Superior temporal gyrus (tissue), 1 donor: Measurements from ENCODE around the gene GRIK1.

ENCODE experiments used
- DNase-seq: peaks from one replicate; pipeline ENCODE4 v3.0.0-alpha.2; 2016; ENCODE audit errors: extremely low spot score

GRIK1 gene

GRCh38 chr21:29643289-29643688, 296.5 kb downstream of the GRIK1 start:
- no peak for DNase-seq

- DNase-seq: no peak
Measured at GRCh38 chr21:29642551-29643245, 297.1 kb downstream of the GRIK1 start.

- DNase-seq: no peak
Measured at GRCh38 chr21:29641635-29642550, 297.9 kb downstream of the GRIK1 start.

GRCh38 chr21:29641001-29641634, 298.7 kb downstream of the GRIK1 start:
- no peak for DNase-seq

- DNase-seq: no peak
Measured at GRCh38 chr21:29640080-29640508, 299.7 kb downstream of the GRIK1 start.

- no peak for DNase-seq
Measured at GRCh38 chr21:29639366-29640079, 300.3 kb downstream of the GRIK1 start.

- no peak for DNase-seq
Measured at GRCh38 chr21:29638761-29639327, 301.0 kb downstream of the GRIK1 start.

GRCh38 chr21:29638138-29638537, 301.7 kb downstream of the GRIK1 start:
- no peak for DNase-seq

- DNase-seq: no peak
Measured at GRCh38 chr21:29637553-29637952, 302.2 kb downstream of the GRIK1 start.

- no peak for DNase-seq
Measured at GRCh38 chr21:29637134-29637533, 302.7 kb downstream of the GRIK1 start.

- DNase-seq: no peak
Measured at GRCh38 chr21:29634418-29634817, 305.4 kb downstream of the GRIK1 start.

GRCh38 chr21:29633756-29634155, 306.0 kb downstream of the GRIK1 start:
- DNase-seq: no peak

- DNase-seq: no peak
Measured at GRCh38 chr21:29630441-29630840, 309.4 kb downstream of the GRIK1 start.

GRCh38 chr21:29627905-29628304, 311.9 kb downstream of the GRIK1 start:
- no peak for DNase-seq

- no peak for DNase-seq
Measured at GRCh38 chr21:29626801-29627470, 312.9 kb downstream of the GRIK1 start.

GRCh38 chr21:29625990-29626389, 313.8 kb downstream of the GRIK1 start:
- no peak for DNase-seq

GRCh38 chr21:29624776-29625175, 315.0 kb downstream of the GRIK1 start:
- DNase-seq: no peak

- no peak for DNase-seq
Measured at GRCh38 chr21:29621525-29621924, 318.3 kb downstream of the GRIK1 start.

GRCh38 chr21:29616209-29616751, 323.5 kb downstream of the GRIK1 start:
- DNase-seq: no peak

- no peak for DNase-seq
Measured at GRCh38 chr21:29613877-29614276, 325.9 kb downstream of the GRIK1 start.

- no peak for DNase-seq
Measured at GRCh38 chr21:29613021-29613420, 326.8 kb downstream of the GRIK1 start.
